HCEC 1CT (cell line): ENCODE measurements around the gene IFNE.
A peak's percentile ranks its signal among the peaks of the same experiment; 100 is the strongest.
"Not testable (repeated sequence)": the region's sequence is repeated elsewhere in the genome, so short reads cannot be mapped to it uniquely, and the experiment has no call there.

Source experiments
- DNase-seq: peaks from one replicate; pipeline ENCODE4 v3.0.0-alpha.2; 2017

Gene IFNE

DNA sequence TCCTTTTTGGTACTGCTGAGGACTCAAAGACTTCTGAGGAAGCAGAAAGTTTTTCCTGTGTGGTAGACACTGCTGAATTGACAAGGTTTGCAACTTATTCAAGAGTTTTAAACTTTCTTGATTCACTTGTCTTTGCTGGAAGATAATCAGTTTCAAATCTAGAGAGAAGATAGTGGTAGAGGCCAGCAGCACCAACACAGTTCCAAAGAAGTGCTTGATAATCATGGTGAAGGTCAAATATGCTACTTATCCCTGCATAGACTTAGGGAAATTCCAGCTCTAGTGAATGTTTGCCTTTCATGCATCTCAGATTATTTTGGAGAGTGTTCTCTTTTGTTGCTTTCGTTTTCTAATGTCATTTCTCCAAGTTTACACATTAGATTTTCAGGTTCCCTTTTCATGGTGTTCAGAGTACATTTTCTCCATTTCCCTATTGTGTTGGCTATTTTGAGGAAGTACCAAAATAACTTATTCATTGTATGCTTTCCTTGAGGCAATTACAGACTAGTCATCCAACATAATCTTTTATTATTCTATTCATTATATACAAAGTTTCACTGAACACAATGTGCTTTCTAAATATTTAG is 550 bp downstream of the IFNE start:
- no peak for DNase-seq

- no peak for DNase-seq
Observed at GRCh38 chr9:21479152-21479702, 2.9 kb downstream of the IFNE start.

DNA sequence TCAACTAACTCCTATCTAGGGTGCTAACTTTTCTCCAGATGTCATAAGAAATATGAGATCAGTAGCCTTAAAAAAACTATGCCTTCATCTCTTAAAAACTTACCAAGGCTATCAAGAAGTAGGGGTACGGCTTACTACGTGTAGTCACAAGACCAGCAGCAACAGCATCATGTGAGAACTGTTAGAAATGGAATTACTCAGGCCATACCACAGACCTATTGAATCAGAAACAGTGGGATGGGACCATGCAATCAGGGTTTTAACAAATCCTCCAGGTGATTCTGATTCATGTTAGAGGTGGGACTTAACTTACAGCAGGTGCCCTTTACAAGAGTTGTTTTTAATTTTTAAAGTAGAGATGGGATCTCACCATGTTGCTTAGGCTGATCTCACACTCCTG is 4.6 kb downstream of the IFNE start:
- DNase-seq = no peak

DNA sequence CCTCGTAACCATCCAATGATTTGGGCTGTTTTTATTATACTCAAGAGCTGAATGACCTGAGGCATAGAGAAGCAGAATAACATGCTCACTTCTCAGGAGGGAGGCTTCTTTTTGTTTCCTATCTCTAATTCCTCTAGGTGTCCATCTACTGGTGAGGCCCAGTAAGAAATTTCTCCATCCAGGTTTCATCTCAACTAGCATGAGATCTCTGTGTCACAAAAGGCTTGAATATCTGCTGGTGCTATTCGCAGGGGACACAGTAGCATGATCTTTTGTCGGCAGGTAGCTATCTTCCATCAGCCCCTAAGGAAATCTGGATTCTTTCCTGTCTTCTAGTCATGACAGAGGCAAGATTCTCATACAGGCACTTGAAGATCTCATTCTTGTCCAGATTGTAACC is 8.9 kb downstream of the IFNE start:
- DNase-seq = no peak

DNA sequence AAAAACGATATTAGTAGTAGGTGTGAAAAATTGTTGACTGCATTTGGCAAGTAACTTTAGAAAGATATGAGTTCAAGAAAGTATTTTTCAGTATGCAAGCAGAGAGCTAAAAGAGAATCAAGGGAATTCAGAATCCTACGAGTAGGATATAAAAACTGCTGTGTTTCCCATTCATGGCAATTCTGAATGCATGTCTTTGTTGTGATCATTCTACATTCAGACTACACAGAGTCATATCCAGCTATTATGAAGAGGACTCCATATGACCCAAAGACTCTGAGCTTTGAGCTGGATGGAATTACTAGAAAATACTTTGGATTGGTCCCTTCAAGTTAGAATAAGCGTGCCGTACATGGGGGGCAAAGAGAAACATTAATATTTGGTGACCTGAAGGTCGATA is 12.0 kb downstream of the IFNE start:
- DNase-seq = no peak

GRCh38 chr9:21465859-21466518 is 16.1 kb downstream of the IFNE start:
- DNase-seq = peak; percentile 54

GRCh38 chr9:21465138-21465537 is 17.0 kb downstream of the IFNE start:
- no peak for DNase-seq

GRCh38 chr9:21461377-21461776 is 20.7 kb downstream of the IFNE start:
- no peak for DNase-seq

- DNase-seq = peak; percentile 58
Observed at GRCh38 chr9:21455320-21455719, 26.8 kb downstream of the IFNE start.

DNA sequence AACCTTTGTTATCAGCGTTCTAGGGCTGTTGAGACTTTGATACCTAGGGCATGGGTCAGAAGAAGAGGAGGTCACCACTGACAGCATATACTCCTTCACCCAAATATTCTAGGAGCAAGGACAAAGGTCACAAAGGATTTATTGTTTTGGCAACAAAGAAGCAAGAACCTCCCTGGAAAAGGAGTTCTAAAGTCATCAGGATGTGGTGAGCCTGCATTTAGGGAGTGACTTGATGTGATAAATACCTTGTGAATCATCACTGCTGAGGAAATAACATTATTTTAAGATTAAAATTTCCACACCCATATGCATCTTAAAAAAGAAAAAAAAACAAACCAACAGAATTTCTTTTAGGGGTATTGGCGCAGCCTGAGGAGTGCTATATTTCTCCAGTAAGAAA is 28.0 kb downstream of the IFNE start:
- DNase-seq = peak; percentile 67

DNA sequence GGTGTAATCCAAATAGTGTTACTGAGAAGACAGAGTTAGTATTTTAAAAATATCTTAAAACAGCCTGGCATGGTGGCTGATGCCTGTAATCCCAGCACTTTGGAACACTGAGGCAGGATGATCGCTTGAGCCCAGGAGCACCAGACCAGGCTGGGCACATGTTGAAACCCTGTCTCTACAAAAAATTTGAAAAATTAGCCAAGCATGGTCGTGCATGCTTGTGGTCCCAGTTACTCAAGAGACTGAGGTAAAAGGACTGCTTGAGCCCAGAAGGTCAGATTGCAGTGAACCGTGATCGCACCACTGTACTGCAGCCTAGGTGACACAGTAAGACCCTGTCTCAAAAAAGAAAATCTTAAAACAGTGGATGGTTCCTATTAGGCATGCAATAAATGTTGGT is 29.4 kb downstream of the IFNE start:
- DNase-seq = no peak

GRCh38 chr9:21450733-21451394 is 31.2 kb downstream of the IFNE start:
- no peak for DNase-seq

- not testable (repeated sequence) for DNase-seq
Observed at GRCh38 chr9:21449312-21449711, 32.8 kb downstream of the IFNE start.

- no peak for DNase-seq
Observed at GRCh38 chr9:21443849-21444625, 38.1 kb downstream of the IFNE start.

DNA sequence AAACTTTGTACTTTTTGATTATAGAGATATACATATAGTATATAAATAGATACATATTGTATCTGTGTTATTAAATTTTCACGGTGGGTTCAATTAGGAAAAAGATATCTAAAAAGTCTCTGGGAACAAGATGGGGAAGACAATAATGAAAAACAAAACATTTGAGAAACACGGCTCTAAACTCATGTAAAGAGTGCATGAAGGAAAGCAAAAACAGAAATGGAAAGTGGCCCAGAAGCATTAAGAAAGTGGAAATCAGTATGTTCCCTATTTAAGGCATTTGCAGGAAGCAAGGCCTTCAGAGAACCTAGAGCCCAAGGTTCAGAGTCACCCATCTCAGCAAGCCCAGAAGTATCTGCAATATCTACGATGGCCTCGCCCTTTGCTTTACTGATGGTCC is 42.0 kb downstream of the IFNE start, which contains the start of gene IFNA1:
TSS of gene IFNA1 (plus strand) at position 301 of the 400 bp plus-strand sequence. CDS start at position 370, 69 bp downstream.
- DNase-seq = no peak

- not testable (repeated sequence) for DNase-seq
Observed at GRCh38 chr9:21435015-21435383, 47.1 kb downstream of the IFNE start.

- peak; percentile 63 for DNase-seq
Observed at GRCh38 chr9:21434202-21435014, 47.7 kb downstream of the IFNE start.

GRCh38 chr9:21432672-21433425 is 49.3 kb downstream of the IFNE start:
- no peak for DNase-seq
